Prostate gland (tissue), 2 donors: ENCODE data around the gene SLCO2B1. TPM values are rescaled to one million over a fixed set of nuclear protein-coding genes. Genes with fewer than 3 reads are reported as not detected.

Source experiments
- DNase-seq: peaks from one replicate; pipeline ENCODE4 v3.0.0-alpha.2; 2019; ENCODE audit warnings: low spot score
- H3K27ac ChIP-seq, 2 donors: fragments of 200-600 bp; sonication (generic); 2 replicates each; pipeline ENCODE4 v1.5.1; 2017 to 2019
- H3K27me3 ChIP-seq: fragments of 200-600 bp; sonication (generic); replicated peaks from 2 replicates; pipeline ENCODE4 v1.5.1; 2019; ENCODE audit not compliant: insufficient read depth
- H3K36me3 ChIP-seq, 2 donors: fragments of 200-600 bp; sonication (generic); 1 replicate in 1 of 2; 2 replicates in 1 of 2; pipeline versions ENCODE4 v1.5.1 to v1.8.1; 2017 to 2019
- H3K4me1 ChIP-seq: fragments of 200-600 bp; sonication (generic); replicated peaks from 2 replicates; pipeline ENCODE4 v1.5.1; 2019
- H3K4me3 ChIP-seq, 2 donors: fragments of 200-600 bp; sonication (generic); 2 replicates each; pipeline ENCODE4 v1.5.1; 2017 to 2019
- H3K9me3 ChIP-seq: fragments of 200-600 bp; sonication (generic); 2 replicates; pipeline ENCODE4 v1.5.1; 2017
- POLR2A ChIP-seq: fragments of 450-650 bp; IDR thresholded peaks from one replicate; pipeline ENCODE4 v1.6.1; 2016; ENCODE audit warnings: antibody characterized with exemption, mild to moderate bottlenecking
- POLR2AphosphoS5 ChIP-seq: sonication (generic); formaldehyde crosslinking; IDR thresholded peaks from one replicate; pipeline ENCODE4 v1.6.1; 2017; ENCODE audit warnings: antibody characterized with exemption
- WGBS: methylation state at CpG from one replicate; pipeline ENCODE4 v1.1.5; 2018; 5-methylcytosine and 5-hydroxymethylcytosine counted together
- intact Hi-C: fragments of 100-400 bp; cut with DNase I; formaldehyde crosslinking; loops from one replicate; pipeline ENCODE4 v1.14.2; 2022
- total RNA-seq, 2 donors: library from RNA; depleted of rRNA; stranded (reverse); fragments of >200 nt; gene quantifications; one replicate each; pipeline ENCODE4 v1.1.0, GENCODE V29; 2016
- TF ChIP-seq, protein P1 (sequence below), 4 experiments: fragments of 200-600 bp in 2 of 4; fragments of 450-650 bp in 2 of 4; sonication (generic) in 2 of 4; IDR thresholded peaks; 1 replicate in 3 of 4; 2 replicates in 1 of 4; pipeline ENCODE4 v1.5.1; 2016 to 2019; ENCODE audit warnings: antibody characterized with exemption in 4 of 4, mild to moderate bottlenecking in 2 of 4, moderate library complexity in 2 of 4

Gene SLCO2B1
- total RNA-seq, 2 donors from 2014 or later = 6.1 to 32.0 TPM

- TF ChIP-seq POLR2AphosphoS5 (no peak), POLR2A (no peak)
- TF ChIP-seq, protein P1, sequence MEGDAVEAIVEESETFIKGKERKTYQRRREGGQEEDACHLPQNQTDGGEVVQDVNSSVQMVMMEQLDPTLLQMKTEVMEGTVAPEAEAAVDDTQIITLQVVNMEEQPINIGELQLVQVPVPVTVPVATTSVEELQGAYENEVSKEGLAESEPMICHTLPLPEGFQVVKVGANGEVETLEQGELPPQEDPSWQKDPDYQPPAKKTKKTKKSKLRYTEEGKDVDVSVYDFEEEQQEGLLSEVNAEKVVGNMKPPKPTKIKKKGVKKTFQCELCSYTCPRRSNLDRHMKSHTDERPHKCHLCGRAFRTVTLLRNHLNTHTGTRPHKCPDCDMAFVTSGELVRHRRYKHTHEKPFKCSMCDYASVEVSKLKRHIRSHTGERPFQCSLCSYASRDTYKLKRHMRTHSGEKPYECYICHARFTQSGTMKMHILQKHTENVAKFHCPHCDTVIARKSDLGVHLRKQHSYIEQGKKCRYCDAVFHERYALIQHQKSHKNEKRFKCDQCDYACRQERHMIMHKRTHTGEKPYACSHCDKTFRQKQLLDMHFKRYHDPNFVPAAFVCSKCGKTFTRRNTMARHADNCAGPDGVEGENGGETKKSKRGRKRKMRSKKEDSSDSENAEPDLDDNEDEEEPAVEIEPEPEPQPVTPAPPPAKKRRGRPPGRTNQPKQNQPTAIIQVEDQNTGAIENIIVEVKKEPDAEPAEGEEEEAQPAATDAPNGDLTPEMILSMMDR (IDR thresholded peaks at IDR 0.05) = no peak
- Histone ChIP-seq H3K27ac (no peak overlapping the region), H3K27me3 (no peaks in the 10 kb centered on the region), H3K36me3 (no peaks in the 10 kb centered on the region), H3K9me3 (no peaks in the 10 kb centered on the region), H3K4me1 (peaks cover 3% of the 10 kb centered on the region), H3K4me3 (no peak overlapping the region)
- no peak for DNase-seq
- intact Hi-C loops = no loop called here
- 47% methylated on average over 5 of the region's 5 CpGs for WGBS
Measured at GRCh38 chr11:75194147-75194546, 43.2 kb downstream of the SLCO2B1 start.

DNA sequence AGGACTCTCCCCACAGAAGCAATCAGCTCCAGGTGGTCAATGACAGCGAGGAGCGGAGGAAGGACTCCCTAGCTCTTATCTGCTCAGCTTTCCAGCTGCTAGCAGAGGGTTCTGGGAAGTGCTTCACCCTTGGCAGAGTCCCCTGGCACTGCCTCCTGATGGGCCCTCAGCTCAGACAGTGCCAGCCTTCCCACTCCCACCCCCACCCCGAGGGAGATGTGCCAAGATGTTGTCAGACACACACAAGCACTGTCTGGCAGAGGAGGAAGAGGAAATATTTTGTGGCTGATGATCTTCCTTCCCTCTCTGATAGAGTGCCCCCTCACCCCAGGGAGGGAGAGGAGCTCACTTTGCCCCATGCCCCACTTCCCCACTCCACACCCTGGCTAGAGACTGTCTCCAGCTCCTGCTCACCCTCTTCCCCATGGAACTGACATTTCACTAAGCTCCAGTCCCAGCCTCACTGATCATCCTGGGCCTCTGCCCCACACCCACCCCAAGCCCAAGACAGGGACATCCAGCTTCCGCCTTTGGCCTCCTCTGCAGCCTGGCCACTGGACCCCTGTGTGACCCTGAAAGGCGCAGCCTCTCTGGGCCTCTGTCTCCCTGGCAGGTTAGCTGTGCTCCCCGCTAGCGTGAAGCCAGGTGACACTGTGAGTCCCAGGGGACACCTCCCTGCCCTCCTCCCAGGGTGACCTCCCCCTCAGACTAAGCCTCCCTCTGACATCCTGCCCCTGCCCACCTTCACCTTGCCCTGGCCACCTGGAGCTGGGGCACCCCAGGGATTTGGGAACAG is 44.5 kb downstream of the SLCO2B1 start:
- no peaks in the 10 kb centered on the region for H3K9me3 ChIP-seq
- H3K27ac ChIP-seq = no peak overlapping the region
- H3K36me3 ChIP-seq = no peaks in the 10 kb centered on the region
- H3K27me3 ChIP-seq = no peaks in the 10 kb centered on the region
- H3K4me3 ChIP-seq = no peak overlapping the region
- TF ChIP-seq, protein P1 (IDR thresholded peaks at IDR 0.05) = no peak
- TF ChIP-seq POLR2AphosphoS5 (no peak), POLR2A (no peak)
- DNase-seq = no peak
- H3K4me1 ChIP-seq = peaks cover 3% of the 10 kb centered on the region
- 67% methylated on average over 7 of the region's 7 CpGs for WGBS
- intact Hi-C loops = no loop called here

DNA sequence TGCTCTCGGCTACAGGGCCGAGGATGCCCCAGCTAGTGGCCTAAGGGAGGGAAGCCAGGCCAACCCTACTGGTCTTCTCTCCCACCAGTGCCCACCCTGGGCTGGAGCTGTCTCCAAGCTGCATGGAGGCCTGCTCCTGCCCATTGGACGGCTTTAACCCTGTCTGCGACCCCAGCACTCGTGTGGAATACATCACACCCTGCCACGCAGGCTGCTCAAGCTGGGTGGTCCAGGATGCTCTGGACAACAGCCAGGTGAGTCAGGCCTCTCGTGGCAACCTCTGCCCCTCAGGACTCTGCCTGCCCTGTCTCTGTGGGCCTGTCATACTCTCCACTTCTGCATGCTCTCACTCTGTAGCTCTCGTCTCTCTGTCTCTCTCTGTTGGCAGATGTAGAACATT is 45.5 kb downstream of the SLCO2B1 start:
- peaks cover 3% of the 10 kb centered on the region for H3K4me1 ChIP-seq
- H3K4me3 ChIP-seq = no peak overlapping the region
- DNase-seq = no peak
- H3K36me3 ChIP-seq = no peaks in the 10 kb centered on the region
- intact Hi-C loops = no loop called here
- no peak overlapping the region for H3K27ac ChIP-seq
- H3K9me3 ChIP-seq = no peaks in the 10 kb centered on the region
- TF ChIP-seq, protein P1 (IDR thresholded peaks at IDR 0.05) = no peak
- TF ChIP-seq POLR2AphosphoS5 = no peak
- TF ChIP-seq POLR2A = no peak
- H3K27me3 ChIP-seq = no peaks in the 10 kb centered on the region
- WGBS = 77% methylated on average over 7 of the region's 8 CpGs

GRCh38 chr11:75197512-75198277 is 46.8 kb downstream of the SLCO2B1 start:
- Histone ChIP-seq H3K4me3 (no peak overlapping the region), H3K9me3 (no peaks in the 10 kb centered on the region), H3K27me3 (no peaks in the 10 kb centered on the region), H3K36me3 (no peaks in the 10 kb centered on the region), H3K27ac (no peak overlapping the region), H3K4me1 (peaks cover 3% of the 10 kb centered on the region)
- DNase-seq = no peak
- TF ChIP-seq POLR2A (no peak), POLR2AphosphoS5 (no peak)
- TF ChIP-seq, protein P1 (IDR thresholded peaks at IDR 0.05) = no peak
- 72% methylated on average over 4 of the region's 4 CpGs for WGBS
- intact Hi-C loops = no loop called here
